Calu3 (cell line): Measurements from ENCODE around the gene SYF2. TPM values are rescaled to one million over a fixed set of nuclear protein-coding genes. Genes with fewer than 3 reads are reported as not detected.

Source experiments
- BruUV-seq: library from RNA; stranded (reverse); fragments of 400-500 nt; replicated peaks from 2 replicates; lab custom pipeline; 2021; lab: Mats Ljungman, UMichigan
- CTCF ChIA-PET: fragments of 300-600 bp; sonication (Branson Sonifier 250); formaldehyde crosslinking; loops from one replicate; lab custom pipeline; 2022; ENCODE audit warnings: antibody characterized with exemption; lab: Charles Lee
- DNase-seq: peaks from one replicate; pipeline ENCODE4 v3.0.0; 2022
- H3K27ac Mint-ChIP-seq: one replicate; pipeline ENCODE4 v1.8.0; 2022; ENCODE audit warnings: mixed read lengths; ENCODE audit not compliant: unreplicated experiment
- H3K27me3 Mint-ChIP-seq: one replicate; pipeline ENCODE4 v1.8.0; 2022; ENCODE audit warnings: mixed read lengths; ENCODE audit not compliant: unreplicated experiment
- H3K36me3 Mint-ChIP-seq: one replicate; pipeline ENCODE4 v1.8.0; 2022; ENCODE audit warnings: mild to moderate bottlenecking, moderate library complexity, mixed read lengths; ENCODE audit not compliant: insufficient read depth, unreplicated experiment
- H3K4me1 Mint-ChIP-seq: one replicate; pipeline ENCODE4 v1.8.0; 2022; ENCODE audit warnings: mild to moderate bottlenecking, low read depth, mixed read lengths; ENCODE audit not compliant: unreplicated experiment
- H3K4me3 Mint-ChIP-seq: one replicate; pipeline ENCODE4 v1.8.0; 2022; ENCODE audit warnings: mild to moderate bottlenecking, low read depth, moderate library complexity, mixed read lengths; ENCODE audit not compliant: unreplicated experiment
- H3K9me3 Mint-ChIP-seq: one replicate; pipeline ENCODE4 v1.8.0; 2022; ENCODE audit warnings: low read depth, mixed read lengths; ENCODE audit not compliant: unreplicated experiment
- intact Hi-C: fragments of 100-400 bp; cut with micrococcal nuclease; formaldehyde crosslinking; loops from one replicate; pipeline ENCODE4 v1.10.0; 2022; ENCODE audit not compliant: unreplicated experiment
- total RNA-seq: library from RNA; stranded (reverse); gene quantifications from 2 replicates; pipeline ENCODE4 v1.2.3, GENCODE V29; 2022
- TF ChIP-seq, protein P1 (sequence below): fragments of 200-600 bp; IDR thresholded peaks from one replicate; pipeline ENCODE4 v1.8.0; 2022; ENCODE audit warnings: antibody characterized with exemption; ENCODE audit not compliant: unreplicated experiment

Gene SYF2
- total RNA-seq, 1 experiment from 2014 or later: 24.3 TPM

GRCh38 chr1:25217598-25218232 is 14.6 kb downstream of the SYF2 start:
- CTCF ChIA-PET: no interaction called here
- Mint-ChIP-seq H3K27ac (no peak overlapping the region), H3K4me3 (no peak overlapping the region), H3K4me1 (no peaks in the 10 kb centered on the region), H3K27me3 (no peaks in the 10 kb centered on the region), H3K9me3 (no peaks in the 10 kb centered on the region), H3K36me3 (peaks cover 5% of the 10 kb centered on the region)
- no peak for DNase-seq
- TF ChIP-seq, protein P1, sequence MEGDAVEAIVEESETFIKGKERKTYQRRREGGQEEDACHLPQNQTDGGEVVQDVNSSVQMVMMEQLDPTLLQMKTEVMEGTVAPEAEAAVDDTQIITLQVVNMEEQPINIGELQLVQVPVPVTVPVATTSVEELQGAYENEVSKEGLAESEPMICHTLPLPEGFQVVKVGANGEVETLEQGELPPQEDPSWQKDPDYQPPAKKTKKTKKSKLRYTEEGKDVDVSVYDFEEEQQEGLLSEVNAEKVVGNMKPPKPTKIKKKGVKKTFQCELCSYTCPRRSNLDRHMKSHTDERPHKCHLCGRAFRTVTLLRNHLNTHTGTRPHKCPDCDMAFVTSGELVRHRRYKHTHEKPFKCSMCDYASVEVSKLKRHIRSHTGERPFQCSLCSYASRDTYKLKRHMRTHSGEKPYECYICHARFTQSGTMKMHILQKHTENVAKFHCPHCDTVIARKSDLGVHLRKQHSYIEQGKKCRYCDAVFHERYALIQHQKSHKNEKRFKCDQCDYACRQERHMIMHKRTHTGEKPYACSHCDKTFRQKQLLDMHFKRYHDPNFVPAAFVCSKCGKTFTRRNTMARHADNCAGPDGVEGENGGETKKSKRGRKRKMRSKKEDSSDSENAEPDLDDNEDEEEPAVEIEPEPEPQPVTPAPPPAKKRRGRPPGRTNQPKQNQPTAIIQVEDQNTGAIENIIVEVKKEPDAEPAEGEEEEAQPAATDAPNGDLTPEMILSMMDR: no peak
- no TSS peak for BruUV-seq
- intact Hi-C loops: no loop called here

DNA sequence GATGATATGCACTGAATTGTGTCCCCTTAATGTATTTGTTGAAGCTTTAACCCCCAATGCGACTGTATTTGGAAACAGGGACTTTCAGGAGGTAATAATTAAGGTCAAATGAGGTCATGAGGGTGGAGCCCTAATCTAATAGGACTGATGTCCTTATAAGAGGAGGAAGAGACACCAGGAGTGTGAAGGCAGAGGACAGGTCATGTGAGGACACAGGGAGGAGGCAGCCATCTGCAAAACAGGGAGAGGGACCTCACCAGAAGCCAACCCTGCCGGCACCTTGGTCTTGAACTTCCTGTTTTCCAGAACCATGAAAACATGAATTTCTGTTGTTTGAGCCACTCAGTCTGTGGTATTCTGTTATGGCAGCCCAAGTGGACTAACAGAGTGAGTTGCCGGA is 15.3 kb downstream of the SYF2 start:
- BruUV-seq: no TSS peak
- TF ChIP-seq, protein P1: no peak
- no peaks in the 10 kb centered on the region for H3K9me3 Mint-ChIP-seq
- intact Hi-C loops: no loop called here
- CTCF ChIA-PET: no interaction called here
- no peaks in the 10 kb centered on the region for H3K27me3 Mint-ChIP-seq
- H3K27ac Mint-ChIP-seq: no peak overlapping the region
- DNase-seq: no peak
- H3K36me3 Mint-ChIP-seq: peaks cover 5% of the 10 kb centered on the region
- no peak overlapping the region for H3K4me3 Mint-ChIP-seq
- no peaks in the 10 kb centered on the region for H3K4me1 Mint-ChIP-seq

- H3K36me3 Mint-ChIP-seq: peaks cover 5% of the 10 kb centered on the region
- CTCF ChIA-PET: no interaction called here
- H3K4me1 Mint-ChIP-seq: no peaks in the 10 kb centered on the region
- no peaks in the 10 kb centered on the region for H3K9me3 Mint-ChIP-seq
- no TSS peak for BruUV-seq
- no peak overlapping the region for H3K27ac Mint-ChIP-seq
- H3K4me3 Mint-ChIP-seq: no peak overlapping the region
- DNase-seq: no peak
- intact Hi-C loops: no loop called here
- TF ChIP-seq, protein P1: no peak
- peaks cover 7% of the 10 kb centered on the region for H3K27me3 Mint-ChIP-seq
Measured at GRCh38 chr1:25216123-25216522, 16.2 kb downstream of the SYF2 start.

- CTCF ChIA-PET: no interaction called here
- BruUV-seq: no TSS peak
- TF ChIP-seq, protein P1: no peak
- H3K36me3 Mint-ChIP-seq: no peaks in the 10 kb centered on the region
- intact Hi-C loops: no loop called here
- no peak overlapping the region for H3K27ac Mint-ChIP-seq
- no peak for DNase-seq
- H3K27me3 Mint-ChIP-seq: peaks cover 22% of the 10 kb centered on the region
- no peaks in the 10 kb centered on the region for H3K9me3 Mint-ChIP-seq
- no peaks in the 10 kb centered on the region for H3K4me1 Mint-ChIP-seq
- H3K4me3 Mint-ChIP-seq: no peak overlapping the region
Measured at GRCh38 chr1:25212725-25213124, 19.6 kb downstream of the SYF2 start.
